Brain microvascular endothelial cell (primary cell): ENCODE measurements around the gene SCRN3.
"Not testable (repeated sequence)": the region's sequence is repeated elsewhere in the genome, so short reads cannot be mapped to it uniquely, and the experiment has no call there.

Experiments
- DNase-seq: peaks from one replicate; pipeline ENCODE4 v3.0.0-alpha.2; 2020
- H3K27ac ChIP-seq: fragments of 250-450 bp; sonication (Bioruptor Pico); 2 replicates; pipeline ENCODE4 v1.5.1; 2020; ENCODE audit warnings: mild to moderate bottlenecking, moderate library complexity
- H3K27me3 ChIP-seq: fragments of 250-450 bp; sonication (Bioruptor Pico); replicated peaks from 2 replicates; pipeline ENCODE4 v1.5.1; 2020; ENCODE audit warnings: mild to moderate bottlenecking
- H3K36me3 ChIP-seq: fragments of 250-450 bp; sonication (Bioruptor Pico); replicated peaks from 2 replicates; pipeline ENCODE4 v1.5.1; 2020; ENCODE audit warnings: mild to moderate bottlenecking
- H3K4me3 ChIP-seq: 2 replicates; pipeline ENCODE4 v1.5.1; 2011; ENCODE audit warnings: low read depth, mild to moderate bottlenecking, control low read depth, low read length, moderate library complexity
- CTCF ChIP-seq: IDR thresholded peaks from 2 replicates; pipeline ENCODE4 v1.5.1; 2011; ENCODE audit warnings: low read depth, mild to moderate bottlenecking, moderate library complexity, low read length, control low read depth, inconsistent platforms; ENCODE audit errors: missing control alignments
- in situ Hi-C: cut with HindIII; loops from 2 replicates; pipeline ENCODE4 v1.10.0; 2017; ENCODE audit warnings: low sequenced_read_pairs, low pct_ligation_motif_present

The SCRN3 gene

GRCh38 chr2:174383796-174384195, 11.7 kb upstream of the SCRN3 start:
- Histone ChIP-seq H3K27me3 (no peaks in the 10 kb centered on the region), H3K4me3 (no peak overlapping the region), H3K36me3 (peaks cover 10% of the 10 kb centered on the region), H3K27ac (no peak overlapping the region)
- in situ Hi-C loops: no loop called here
- no peak for DNase-seq
- TF ChIP-seq CTCF: no peak

GRCh38 chr2:174385201-174385600, 10.3 kb upstream of the SCRN3 start:
- H3K27me3 ChIP-seq: no peaks in the 10 kb centered on the region
- DNase-seq: no peak
- peaks cover 7% of the 10 kb centered on the region for H3K36me3 ChIP-seq
- H3K27ac ChIP-seq: no peak overlapping the region
- in situ Hi-C loops: no loop called here
- TF ChIP-seq CTCF: no peak
- H3K4me3 ChIP-seq: no peak overlapping the region

- H3K27me3 ChIP-seq, in situ Hi-C loops, H3K27ac ChIP-seq, H3K4me3 ChIP-seq, DNase-seq, H3K36me3 ChIP-seq: not testable (repeated sequence)
Observed at GRCh38 chr2:174388706-174389105, 6.8 kb upstream of the SCRN3 start.

GRCh38 chr2:174389542-174389941, 6.0 kb upstream of the SCRN3 start:
- H3K4me3 ChIP-seq: no peak overlapping the region
- no peaks in the 10 kb centered on the region for H3K27me3 ChIP-seq
- in situ Hi-C loops: no loop called here
- H3K36me3 ChIP-seq: peaks cover 5% of the 10 kb centered on the region
- TF ChIP-seq CTCF: no peak
- no peak overlapping the region for H3K27ac ChIP-seq
- DNase-seq: no peak

GRCh38 chr2:174390303-174390702, 5.2 kb upstream of the SCRN3 start:
- in situ Hi-C loops, H3K27me3 ChIP-seq, H3K27ac ChIP-seq, DNase-seq, H3K4me3 ChIP-seq, H3K36me3 ChIP-seq: not testable (repeated sequence)

- no peaks in the 10 kb centered on the region for H3K27me3 ChIP-seq
- no peak overlapping the region for H3K4me3 ChIP-seq
- no peak for TF ChIP-seq CTCF
- no peak overlapping the region for H3K27ac ChIP-seq
- in situ Hi-C loops: no loop called here
- H3K36me3 ChIP-seq: no peaks in the 10 kb centered on the region
- DNase-seq: no peak
Observed at GRCh38 chr2:174392706-174393105, 2.8 kb upstream of the SCRN3 start.

GRCh38 chr2:174395969-174396630, 570 bp downstream of the SCRN3 start:
- H3K27ac ChIP-seq: peak overlapping the region; percentile 93
- no peak for TF ChIP-seq CTCF
- no peaks in the 10 kb centered on the region for H3K27me3 ChIP-seq
- DNase-seq: no peak
- no peaks in the 10 kb centered on the region for H3K36me3 ChIP-seq
- H3K4me3 ChIP-seq: peak overlapping the region; percentile 88
- in situ Hi-C loops: no loop called here
